Fibroblast of villous mesenchyme (primary cell): ENCODE results near the gene SIK1. TPM values are rescaled to one million over a fixed set of nuclear protein-coding genes. Genes with fewer than 3 reads are reported as not detected.

Experiments
- DNase-seq: peaks from one replicate; pipeline ENCODE4 v3.0.0-alpha.2; 2010; ENCODE audit warnings: low read depth
- H3K4me3 ChIP-seq: 2 replicates; pipeline ENCODE4 v1.5.1; 2011; ENCODE audit warnings: low read depth, mild to moderate bottlenecking, low read length
- CTCF ChIP-seq: IDR thresholded peaks from 2 replicates; pipeline ENCODE4 v1.5.1; 2012; ENCODE audit warnings: low read depth, mild to moderate bottlenecking, low read length; ENCODE audit not compliant: insufficient read depth
- total RNA-seq: library from RNA; depleted of rRNA; stranded (reverse); fragments of >200 nt; gene quantifications from 2 replicates; pipeline ENCODE4 v1.2.3, GENCODE V29; 2012

The SIK1 gene
- total RNA-seq, 1 donor: 0.86 TPM

- no peak for TF ChIP-seq CTCF
- no peak overlapping the region for H3K4me3 ChIP-seq
- DNase-seq: no peak
Measured at GRCh38 chr21:43375837-43376477, 51.0 kb downstream of the SIK1 start.

GRCh38 chr21:43375006-43375836 lies 51.7 kb downstream of the SIK1 start:
- TF ChIP-seq CTCF: no peak
- no peak for DNase-seq
- H3K4me3 ChIP-seq: no peak overlapping the region

- H3K4me3 ChIP-seq: no peak overlapping the region
- no peak for TF ChIP-seq CTCF
- no peak for DNase-seq
Measured at GRCh38 chr21:43374228-43374885, 52.6 kb downstream of the SIK1 start.

GRCh38 chr21:43373362-43374227 lies 53.3 kb downstream of the SIK1 start:
- DNase-seq: no peak
- TF ChIP-seq CTCF: no peak
- H3K4me3 ChIP-seq: no peak overlapping the region

- H3K4me3 ChIP-seq: no peak overlapping the region
- TF ChIP-seq CTCF: no peak
- DNase-seq: no peak
Measured at GRCh38 chr21:43372663-43373361, 54.1 kb downstream of the SIK1 start.

GRCh38 chr21:43371786-43372185 lies 55.1 kb downstream of the SIK1 start:
- no peak for DNase-seq
- no peak for TF ChIP-seq CTCF
- H3K4me3 ChIP-seq: no peak overlapping the region
